GM12892 (cell line): ENCODE data around the gene KCTD20. TPM values are rescaled to one million over a fixed set of nuclear protein-coding genes. Genes with fewer than 3 reads are reported as not detected.
"Not testable (repeated sequence)": the region's sequence is repeated elsewhere in the genome, so short reads cannot be mapped to it uniquely, and the experiment has no call there.

Experiments used
- DNase-seq: peaks from one replicate; pipeline ENCODE4 v3.0.0; 2011; ENCODE audit not compliant: insufficient read length
- FAIRE-seq: peaks from 2 replicates; lab custom pipeline; 2011; peaks lifted over from hg19 to GRCh38; lab: Jason Lieb, UNC
- POLR2A ChIP-seq: IDR thresholded peaks from 2 replicates; pipeline ENCODE4 v1.6.1; 2011; ENCODE audit warnings: low read depth, low read length, control low read depth
- POLR2AphosphoS5 ChIP-seq: IDR thresholded peaks from 2 replicates; pipeline ENCODE4 v1.6.1; 2011; ENCODE audit warnings: low read depth, low read length, control low read depth
- TAF1 ChIP-seq: IDR thresholded peaks from 2 replicates; pipeline ENCODE4 v1.6.1; 2011; ENCODE audit warnings: low read depth, mild to moderate bottlenecking, control low read depth, low read length, borderline replicate concordance
- polyA plus RNA-seq: library from polyadenylated mRNA; unstranded; fragments of >200 nt; gene quantifications from one replicate; pipeline ENCODE4 v1.2.1, GENCODE V29; 2012; ENCODE audit warnings: missing spikeins, inconsistent platforms; ENCODE audit not compliant: missing spikeins

KCTD20 gene
- 50.1 TPM for polyA plus RNA-seq

GRCh38 chr6:36442671-36443470, at the start of gene KCTD20, which contains the start of gene PXT1:
TSS of gene KCTD20 (plus strand) at chr6:36443000. CDS start at chr6:36470098, 27,098 bp downstream.
TSS of gene PXT1 (minus strand) at chr6:36442854. CDS start at chr6:36426082, 16,772 bp downstream.
- DNase-seq (peak; percentile 77), FAIRE-seq (peak; percentile 91)
- TF ChIP-seq TAF1 (peak; percentile 83; the same call in 1 of the 2 replicates), POLR2A (peak; percentile 88), POLR2AphosphoS5 (peak; percentile 81)

GRCh38 chr6:36399970-36400369, 42.8 kb upstream of the KCTD20 start:
- FAIRE-seq (no peak), DNase-seq (no peak)
- TF ChIP-seq POLR2A (no peak), POLR2AphosphoS5 (no peak), TAF1 (no peak)

GRCh38 chr6:36402481-36402880, 40.3 kb upstream of the KCTD20 start:
- no peak for FAIRE-seq
- no peak for TF ChIP-seq POLR2A
- no peak for TF ChIP-seq POLR2AphosphoS5
- TF ChIP-seq TAF1, result no peak
- no peak for DNase-seq

- DNase-seq (no peak), FAIRE-seq (no peak)
- TF ChIP-seq POLR2AphosphoS5, result no peak
- TF ChIP-seq TAF1, result no peak
- TF ChIP-seq POLR2A, result no peak
Observed at GRCh38 chr6:36404164-36404563, 38.6 kb upstream of the KCTD20 start.

- FAIRE-seq, DNase-seq: not testable (repeated sequence)
Observed at GRCh38 chr6:36409718-36410117, 33.1 kb upstream of the KCTD20 start.

GRCh38 chr6:36413489-36414480, 29.0 kb upstream of the KCTD20 start:
- FAIRE-seq (no peak), DNase-seq (no peak)
- TF ChIP-seq TAF1 (no peak), POLR2A (no peak), POLR2AphosphoS5 (no peak)

- FAIRE-seq (no peak), DNase-seq (no peak)
- no peak for TF ChIP-seq POLR2AphosphoS5
- no peak for TF ChIP-seq TAF1
- TF ChIP-seq POLR2A, result no peak
Observed at GRCh38 chr6:36414481-36414880, 28.3 kb upstream of the KCTD20 start.

- FAIRE-seq (no peak), DNase-seq (no peak)
- TF ChIP-seq TAF1, result no peak
- no peak for TF ChIP-seq POLR2AphosphoS5
- no peak for TF ChIP-seq POLR2A
Observed at GRCh38 chr6:36418558-36418957, 24.2 kb upstream of the KCTD20 start.

- DNase-seq, result no peak
- no peak for TF ChIP-seq POLR2AphosphoS5
- TF ChIP-seq TAF1, result no peak
- TF ChIP-seq POLR2A, result no peak
- no peak for FAIRE-seq
Observed at GRCh38 chr6:36419310-36419709, 23.5 kb upstream of the KCTD20 start.

GRCh38 chr6:36422714-36423100, 20.1 kb upstream of the KCTD20 start:
- FAIRE-seq (no peak), DNase-seq (no peak)
- TF ChIP-seq POLR2AphosphoS5 (no peak), POLR2A (no peak)

GRCh38 chr6:36423101-36423824, 19.5 kb upstream of the KCTD20 start:
- TF ChIP-seq TAF1, result no peak
- peak; percentile 75 for TF ChIP-seq POLR2A
- peak; percentile 66 for TF ChIP-seq POLR2AphosphoS5
- DNase-seq (peak; percentile 93), FAIRE-seq (peak; percentile 99)
